A549 (cell line): ENCODE data around the gene TUT1. TPM values are rescaled to one million over a fixed set of nuclear protein-coding genes. Genes with fewer than 3 reads are reported as not detected.

ENCODE experiments used
- ATAC-seq, 2 experiments: fragments of 200-7000 bp in 1 of 2; fragments of >200 bp in 1 of 2; cut with Nextera tagmentation in 1 of 2; cut with Tn5 transposase in 1 of 2; 3 replicates each; pipeline versions ENCODE4 v1.8.0 to v1.9.1; 2018 to 2020; ENCODE audit warnings: mild to moderate bottlenecking in 1 of 2, moderate library complexity in 1 of 2
- CTCF ChIA-PET: fragments of 300-600 bp; sonication (Branson Sonifier 250); formaldehyde crosslinking; extraction: SDS; loops from one replicate; lab custom pipeline; 2021; ENCODE audit warnings: antibody characterized with exemption, inconsistent platforms; lab: Yijun Ruan, JAX
- POLR2A ChIA-PET: fragments of 350-600 bp; formaldehyde crosslinking; extraction: SDS; loops from one replicate; lab custom pipeline; 2021; ENCODE audit warnings: antibody characterized with exemption, inconsistent platforms; lab: Yijun Ruan, JAX
- DNase-seq, 2 experiments: peaks; one replicate each; pipeline versions ENCODE4 v3.0.0 to v3.0.0-alpha.2; 2011 to 2016; ENCODE audit warnings: low read depth in 1 of 2, low spot score in 1 of 2
- FAIRE-seq: peaks from 2 replicates; lab custom pipeline; 2011; peaks lifted over from hg19 to GRCh38; lab: Jason Lieb, UNC
- H3K27ac ChIP-seq, 2 experiments: fragments of >200 bp; sonication (Bioruptor Twin); formaldehyde crosslinking; 3 replicates each; pipeline ENCODE4 v1.5.1; 2016 to 2017
- H3K4me1 ChIP-seq: fragments of >200 bp; sonication (Bioruptor Twin); formaldehyde crosslinking; 3 replicates; pipeline ENCODE4 v1.6.1; 2016
- H3K4me2 ChIP-seq: fragments of >200 bp; sonication (Bioruptor Twin); formaldehyde crosslinking; 3 replicates; pipeline ENCODE4 v1.6.1; 2016
- H3K4me3 ChIP-seq: fragments of >200 bp; sonication (Bioruptor Twin); formaldehyde crosslinking; 3 replicates; pipeline ENCODE4 v1.5.1; 2016
- H3K9me3 ChIP-seq: fragments of >200 bp; sonication (Bioruptor Twin); formaldehyde crosslinking; 3 replicates; pipeline ENCODE4 v1.6.1; 2016
- BCL3 ChIP-seq: fragments of >200 bp; sonication (Bioruptor Twin); formaldehyde crosslinking; IDR thresholded peaks from 3 replicates; pipeline ENCODE4 v1.6.1; 2016
- BHLHE40 ChIP-seq: IDR thresholded peaks from 2 replicates; pipeline ENCODE4 v1.6.1; 2012; ENCODE audit warnings: low read depth, low read length, inconsistent platforms
- CEBPB ChIP-seq, 2 experiments: fragments of >200 bp in 1 of 2; sonication (Bioruptor Twin) in 1 of 2; formaldehyde crosslinking in 1 of 2; IDR thresholded peaks; 2 replicates each; pipeline ENCODE4 v1.6.1; 2012 to 2016
- E2F6 ChIP-seq: IDR thresholded peaks from 2 replicates; pipeline ENCODE4 v1.6.1; 2012; ENCODE audit warnings: low read depth, borderline replicate concordance
- FOXS1 ChIP-seq: fragments of 250-450 bp; sonication (Bioruptor Pico); IDR thresholded peaks from 2 replicates; pipeline ENCODE4 v1.5.0; 2020; ENCODE audit warnings: mild to moderate bottlenecking, moderate library complexity
- HOXA7 ChIP-seq: fragments of 250-450 bp; sonication (Bioruptor Pico); IDR thresholded peaks from 2 replicates; pipeline ENCODE4 v1.5.0; 2020; ENCODE audit warnings: mild to moderate bottlenecking, moderate library complexity
- HOXB13 ChIP-seq: fragments of 250-450 bp; sonication (Bioruptor Pico); IDR thresholded peaks from 2 replicates; pipeline ENCODE4 v1.5.0; 2020; ENCODE audit warnings: low read depth, mild to moderate bottlenecking, moderate library complexity
- HOXB5 ChIP-seq: fragments of 250-450 bp; sonication (Bioruptor Pico); IDR thresholded peaks from 2 replicates; pipeline ENCODE4 v1.5.0; 2020; ENCODE audit warnings: mild to moderate bottlenecking, moderate library complexity
- JUNB ChIP-seq: fragments of >200 bp; sonication (Bioruptor Twin); formaldehyde crosslinking; IDR thresholded peaks from 2 replicates; pipeline ENCODE4 v1.6.1; 2016
- KDM1A ChIP-seq: fragments of 200-600 bp; sonication (generic); IDR thresholded peaks from 2 replicates; pipeline ENCODE4 v1.6.1; 2016; ENCODE audit warnings: low read depth, mild to moderate bottlenecking
- KDM5A ChIP-seq: fragments of 200-600 bp; sonication (generic); IDR thresholded peaks from 2 replicates; pipeline ENCODE4 v1.6.1; 2016; ENCODE audit warnings: antibody characterized with exemption, mild to moderate bottlenecking
- MAZ ChIP-seq: fragments of 150-350 bp; IDR thresholded peaks from 2 replicates; pipeline ENCODE4 v1.6.1; 2014; ENCODE audit warnings: antibody characterized with exemption, low read depth, low read length, borderline replicate concordance
- MYC ChIP-seq: IDR thresholded peaks from 2 replicates; pipeline ENCODE4 v1.6.1; 2012; ENCODE audit warnings: mild to moderate bottlenecking, inconsistent platforms, low read length, improper control_type of control experiment, borderline replicate concordance
- NFE2L2 ChIP-seq: fragments of 150-350 bp; conservative IDR thresholded peaks from 2 replicates; pipeline ENCODE4 v1.6.1; 2014; ENCODE audit warnings: low read length
- PBX3 ChIP-seq: IDR thresholded peaks from 2 replicates; pipeline ENCODE4 v1.6.1; 2012
- POLR2A ChIP-seq: IDR thresholded peaks from 2 replicates; pipeline ENCODE4 v1.6.1; 2012; ENCODE audit warnings: mild to moderate bottlenecking, low read length
- POLR2AphosphoS2 ChIP-seq: conservative IDR thresholded peaks from 2 replicates; pipeline ENCODE4 v1.6.1; 2012; ENCODE audit warnings: low read length, improper control_type of control experiment, inconsistent platforms
- RAD21 ChIP-seq, 2 experiments: fragments of >200 bp in 1 of 2; sonication (Bioruptor Twin) in 1 of 2; formaldehyde crosslinking in 1 of 2; IDR thresholded peaks in 1 of 2; conservative IDR thresholded peaks in 1 of 2; 2 replicates in 1 of 2; 3 replicates in 1 of 2; pipeline ENCODE4 v1.6.1; 2012 to 2018; ENCODE audit warnings: inconsistent platforms in 1 of 2
- REST ChIP-seq: fragments of 200-600 bp; sonication (generic); IDR thresholded peaks from 2 replicates; pipeline ENCODE4 v1.6.1; 2016; ENCODE audit warnings: antibody characterized with exemption, mild to moderate bottlenecking, moderate library complexity
- RNF2 ChIP-seq: fragments of 200-600 bp; sonication (generic); IDR thresholded peaks from 2 replicates; pipeline ENCODE4 v1.6.1; 2016; ENCODE audit warnings: low read depth, mild to moderate bottlenecking, antibody characterized with exemption, moderate library complexity, borderline replicate concordance
- SREBF2 ChIP-seq: fragments of 450-650 bp; IDR thresholded peaks from 2 replicates; pipeline ENCODE4 v1.6.1; 2014; ENCODE audit warnings: mild to moderate bottlenecking, moderate library complexity
- TFCP2L1 ChIP-seq: fragments of 250-450 bp; sonication (Bioruptor Pico); IDR thresholded peaks from 2 replicates; pipeline ENCODE4 v1.5.0; 2021; ENCODE audit warnings: mild to moderate bottlenecking
- ZC3H11A ChIP-seq: fragments of 450-650 bp; IDR thresholded peaks from 2 replicates; pipeline ENCODE4 v1.6.1; 2014; ENCODE audit warnings: antibody characterized with exemption, mild to moderate bottlenecking
- ZFP36 ChIP-seq: fragments of 450-650 bp; IDR thresholded peaks from 2 replicates; pipeline ENCODE4 v1.6.1; 2014; ENCODE audit warnings: borderline replicate concordance; ENCODE audit not compliant: partially characterized antibody
- ZNF302 ChIP-seq: fragments of 250-450 bp; sonication (Bioruptor Pico); IDR thresholded peaks from 2 replicates; pipeline ENCODE4 v1.9.0; 2021; ENCODE audit warnings: inconsistent platforms, mild to moderate bottlenecking, moderate library complexity
- WGBS: methylation state at CpG from one replicate; pipeline ENCODE4 v1.1.6; 2017; ENCODE audit errors: missing lambda C conversion rate; 5-methylcytosine and 5-hydroxymethylcytosine counted together
- polyA plus RNA-seq, 4 experiments: library from polyadenylated mRNA; depleted of rRNA in 3 of 4; stranded (reverse); fragments of >200 nt; fragmentation: RNase III in 1 of 4; extraction: RNeasy Plus Mini Kit Qiagen cat#74134 plus additional on column Dnase treatment in 1 of 4; gene quantifications; 2 replicates in 3 of 4; 3 replicates in 1 of 4; pipeline ENCODE4 v1.2.3, GENCODE V29; 2011 to 2017

Gene TUT1
- polyA plus RNA-seq, 2 of the 4 experiments (the other 2 are of a cell fraction): 11.1 to 15.5 TPM

- 84% methylated on average over 22 of the region's 28 CpGs for WGBS
- no peak for FAIRE-seq
- H3K4me3 ChIP-seq: peak overlapping the region; percentile 61
- ChIA-PET CTCF (interaction anchor here (0.8 to 4.1 kb wide), 33 partner anchors 9 to 232 kb away, joined by 3 to 48 read pairs (median 5); partner anchors contain the start of genes B3GAT3, GANAB, LBHD1 and MTA2), POLR2A (interaction anchor here (1.1 to 3.7 kb wide), 5 partner anchors 9 to 57 kb away, joined by 3 to 27 read pairs (median 5); partner anchors contain the start of genes B3GAT3, C11orf98, CSKMT and MTA2)
- H3K4me1 ChIP-seq: peaks cover 29% of the 10 kb centered on the region
- peak overlapping the region; percentile 81 for H3K4me2 ChIP-seq
- H3K27ac ChIP-seq: peak overlapping the region; percentile 80 to 98
- ATAC-seq: no peak
- TF ChIP-seq FOXS1: no peak
- TF ChIP-seq POLR2A: no peak
- TF ChIP-seq RNF2: no peak
- no peak for TF ChIP-seq PBX3
- no peak for TF ChIP-seq TFCP2L1 (CRISPR knock-in tag)
- no peak for TF ChIP-seq KDM5A
- no peak for TF ChIP-seq ZC3H11A
- TF ChIP-seq HOXB5 (CRISPR knock-in tag): no peak
- TF ChIP-seq BCL3: no peak
- no peak for TF ChIP-seq SREBF2
- no peak for TF ChIP-seq BHLHE40
- TF ChIP-seq MYC: no peak
- no peak for DNase-seq
- H3K9me3 ChIP-seq: no peaks in the 10 kb centered on the region
Measured at GRCh38 chr11:62610814-62611704, 19.7 kb upstream of the TUT1 start.

- Histone ChIP-seq H3K9me3 (no peaks in the 10 kb centered on the region), H3K4me1 (peaks cover 29% of the 10 kb centered on the region), H3K4me3 (no peak overlapping the region), H3K27ac (no peak overlapping the region; a peak in 1 of 6 replicates), H3K4me2 (no peak overlapping the region; the same call in 2 of the 3 replicates)
- WGBS: 87% methylated on average over 6 of the region's 6 CpGs
- TF ChIP-seq E2F6 (no peak), HOXA7 (no peak), ZFP36 (peak; percentile 55), POLR2AphosphoS2 (no peak), MAZ (no peak), REST (no peak), HOXB13 (CRISPR knock-in tag) (no peak), CEBPB (IDR thresholded peaks at IDR 0.05) (no peak), ZNF302 (CRISPR knock-in tag) (no peak), KDM1A (peak; percentile 59; the same call in 1 of the 2 replicates), RAD21 (conservative IDR thresholded peaks at IDR 0.05 in 1 of 2, IDR thresholded peaks at IDR 0.05 in 1 of 2) (no peak), NFE2L2 (no peak), SREBF2 (no peak), JUNB (no peak)
- CTCF ChIA-PET: interaction anchor here (0.8 to 4.1 kb wide), 14 partner anchors 8 to 231 kb away, joined by 3 to 48 read pairs (median 8); partner anchors contain the start of genes B3GAT3 and MTA2
- ATAC-seq: no peak
- DNase-seq: no peak
- POLR2A ChIA-PET: interaction anchor here (1.0 to 3.7 kb wide), 2 partner anchors 10 to 19 kb away, joined by 4 to 27 read pairs; partner anchors contain the start of gene TUT1
- FAIRE-seq: no peak
Measured at GRCh38 chr11:62610403-62610802, 19.1 kb upstream of the TUT1 start.
